Kidney epithelial cell (primary cell): ENCODE results near the gene TACC2. TPM values are rescaled to one million over a fixed set of nuclear protein-coding genes. Genes with fewer than 3 reads are reported as not detected.

ENCODE experiments used
- DNase-seq: peaks from one replicate; pipeline ENCODE4 v3.0.0-alpha.2; 2010; ENCODE audit warnings: low read depth
- H3K27me3 ChIP-seq: 2 replicates; pipeline ENCODE4 v1.6.0; 2011; ENCODE audit warnings: low read length; ENCODE audit not compliant: control insufficient read depth, insufficient read depth
- H3K36me3 ChIP-seq: 2 replicates; pipeline ENCODE4 v1.5.1; 2011; ENCODE audit warnings: low read length; ENCODE audit not compliant: control insufficient read depth, insufficient read depth
- H3K4me3 ChIP-seq: 2 replicates; pipeline ENCODE4 v1.5.1; 2011; ENCODE audit warnings: low read depth, mild to moderate bottlenecking, control low read depth, low read length
- total RNA-seq: library from RNA; depleted of rRNA; stranded (reverse); fragments of >200 nt; gene quantifications from 2 replicates; pipeline ENCODE4 v1.2.3, GENCODE V29; 2015
- TF ChIP-seq, protein P1 (sequence below): IDR thresholded peaks from 2 replicates; pipeline ENCODE4 v1.5.1; 2011; ENCODE audit warnings: mild to moderate bottlenecking, moderate library complexity, low read length, control low read depth, inconsistent platforms; ENCODE audit not compliant: insufficient read depth, poor library complexity, severe bottlenecking

The TACC2 gene
- total RNA-seq, 1 donor from 2014 or later = 26.9 TPM

DNA sequence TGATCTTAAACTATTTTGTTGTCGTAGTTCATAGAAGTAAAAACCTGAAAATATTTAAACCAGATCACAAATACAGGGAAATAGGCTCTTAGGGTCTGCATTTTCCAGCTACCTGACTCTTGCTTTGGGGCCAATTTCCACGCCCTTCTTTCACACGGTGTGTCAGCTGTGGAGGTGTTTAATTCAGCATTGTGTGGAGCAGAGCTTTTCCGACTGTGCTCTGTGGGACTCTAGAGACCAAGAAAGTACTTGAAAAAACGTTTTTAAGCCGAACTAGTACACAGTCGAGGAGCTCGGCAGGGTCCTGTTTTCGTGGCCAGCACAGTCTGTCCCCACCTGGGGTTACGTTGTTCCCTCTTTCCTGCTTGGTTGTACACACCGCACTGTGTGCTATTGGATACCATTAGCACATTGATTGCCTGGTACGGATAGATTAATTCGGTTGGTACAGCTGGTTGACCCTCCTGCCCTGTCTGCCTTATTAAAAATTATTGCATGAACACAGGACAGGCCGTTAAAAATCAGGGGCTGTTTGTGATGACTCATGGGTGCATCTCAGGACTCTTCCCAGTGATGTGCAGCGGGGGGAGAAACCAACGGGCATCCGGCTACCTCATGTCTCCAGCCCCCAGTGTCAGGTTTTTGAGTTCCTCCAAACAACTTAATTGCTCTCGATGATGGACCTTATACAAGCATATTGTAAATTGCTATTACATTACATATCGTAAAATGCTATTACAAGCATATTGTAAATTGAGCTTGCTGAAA, 201.4 kb downstream of the TACC2 start:
- Histone ChIP-seq H3K36me3 (no peaks in the 10 kb centered on the region), H3K27me3 (no peaks in the 10 kb centered on the region), H3K4me3 (no peak overlapping the region)
- TF ChIP-seq, protein P1, sequence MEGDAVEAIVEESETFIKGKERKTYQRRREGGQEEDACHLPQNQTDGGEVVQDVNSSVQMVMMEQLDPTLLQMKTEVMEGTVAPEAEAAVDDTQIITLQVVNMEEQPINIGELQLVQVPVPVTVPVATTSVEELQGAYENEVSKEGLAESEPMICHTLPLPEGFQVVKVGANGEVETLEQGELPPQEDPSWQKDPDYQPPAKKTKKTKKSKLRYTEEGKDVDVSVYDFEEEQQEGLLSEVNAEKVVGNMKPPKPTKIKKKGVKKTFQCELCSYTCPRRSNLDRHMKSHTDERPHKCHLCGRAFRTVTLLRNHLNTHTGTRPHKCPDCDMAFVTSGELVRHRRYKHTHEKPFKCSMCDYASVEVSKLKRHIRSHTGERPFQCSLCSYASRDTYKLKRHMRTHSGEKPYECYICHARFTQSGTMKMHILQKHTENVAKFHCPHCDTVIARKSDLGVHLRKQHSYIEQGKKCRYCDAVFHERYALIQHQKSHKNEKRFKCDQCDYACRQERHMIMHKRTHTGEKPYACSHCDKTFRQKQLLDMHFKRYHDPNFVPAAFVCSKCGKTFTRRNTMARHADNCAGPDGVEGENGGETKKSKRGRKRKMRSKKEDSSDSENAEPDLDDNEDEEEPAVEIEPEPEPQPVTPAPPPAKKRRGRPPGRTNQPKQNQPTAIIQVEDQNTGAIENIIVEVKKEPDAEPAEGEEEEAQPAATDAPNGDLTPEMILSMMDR = no peak
- DNase-seq = no peak

DNA sequence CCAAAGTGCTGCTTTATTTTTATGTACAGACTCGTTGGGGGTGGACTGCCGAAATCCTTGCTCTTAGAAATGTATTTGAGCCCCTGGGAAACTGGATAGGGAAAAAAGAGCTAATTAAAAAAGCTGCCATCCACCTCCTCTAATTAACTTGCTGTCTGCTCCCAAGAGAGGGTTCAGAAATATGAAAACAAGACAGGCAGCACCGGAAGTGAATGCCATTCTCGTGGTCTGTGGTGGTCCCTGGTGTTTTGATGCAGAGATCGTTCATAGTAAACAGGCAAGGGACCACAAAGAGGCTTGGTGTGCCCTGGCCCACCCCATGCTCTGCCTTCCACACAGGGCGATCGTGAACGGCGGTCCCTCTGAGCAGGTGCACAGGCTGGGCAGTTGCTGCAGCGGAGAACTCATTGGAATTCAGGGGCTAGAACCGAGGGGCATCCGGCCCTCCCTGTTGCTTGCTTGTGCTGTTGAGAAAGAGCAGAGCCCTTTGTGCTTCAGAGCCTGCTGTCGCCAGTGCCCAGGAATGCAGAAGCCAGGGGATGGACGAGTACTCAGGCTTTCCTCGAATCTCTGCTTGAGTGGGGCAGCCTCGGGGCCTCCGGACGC, 203.1 kb downstream of the TACC2 start:
- Histone ChIP-seq H3K36me3 (no peaks in the 10 kb centered on the region), H3K4me3 (no peak overlapping the region), H3K27me3 (no peaks in the 10 kb centered on the region)
- TF ChIP-seq, protein P1 = no peak
- no peak for DNase-seq

DNA sequence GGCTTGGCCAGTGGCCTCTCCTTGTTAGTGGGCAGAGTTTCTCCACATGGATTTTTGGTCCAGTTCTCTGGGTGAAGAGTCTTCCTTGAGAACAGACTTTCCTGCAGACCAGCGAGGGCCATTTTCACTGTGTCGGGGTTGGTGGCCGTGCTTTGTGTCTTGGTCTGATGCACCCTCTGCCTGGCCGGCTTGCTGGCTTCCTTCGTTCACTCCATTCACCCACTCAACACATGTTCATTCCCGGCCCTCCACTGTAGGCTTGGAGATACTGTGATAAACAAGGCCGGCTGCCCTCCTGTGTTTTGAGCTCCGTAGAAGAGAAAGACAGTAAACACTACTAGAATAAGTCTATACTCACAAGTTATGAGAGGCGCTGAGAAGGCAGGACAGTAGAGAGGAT, 205.3 kb downstream of the TACC2 start:
- no peak for DNase-seq
- TF ChIP-seq, protein P1 = no peak

DNA sequence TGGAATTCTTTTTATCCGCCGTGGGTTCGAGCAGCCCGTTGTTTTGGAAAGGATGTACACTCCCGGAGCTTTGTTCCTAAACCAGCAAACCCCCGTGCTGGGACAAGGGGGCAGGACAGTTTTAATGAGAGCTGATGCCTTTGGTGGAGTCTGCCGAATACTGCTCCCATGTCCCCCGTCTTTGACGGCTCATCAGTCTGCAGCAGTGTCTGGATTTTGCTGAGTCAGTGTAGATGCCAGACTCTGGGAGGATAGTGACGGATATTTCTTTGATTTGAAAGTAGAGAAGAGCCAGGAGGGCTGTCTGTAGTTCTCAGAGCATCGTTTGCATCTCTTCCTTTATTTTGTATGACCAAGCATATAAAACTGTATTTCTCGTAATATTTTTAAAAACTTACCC, 207.3 kb downstream of the TACC2 start:
- Histone ChIP-seq H3K36me3 (no peaks in the 10 kb centered on the region), H3K4me3 (no peak overlapping the region), H3K27me3 (no peaks in the 10 kb centered on the region)
- TF ChIP-seq, protein P1 = no peak
- DNase-seq = no peak

More for the DNA sequence above, 205.3 kb downstream of the TACC2 start:
- Histone ChIP-seq H3K27me3 (no peaks in the 10 kb centered on the region), H3K36me3 (no peaks in the 10 kb centered on the region), H3K4me3 (no peak overlapping the region)

DNA sequence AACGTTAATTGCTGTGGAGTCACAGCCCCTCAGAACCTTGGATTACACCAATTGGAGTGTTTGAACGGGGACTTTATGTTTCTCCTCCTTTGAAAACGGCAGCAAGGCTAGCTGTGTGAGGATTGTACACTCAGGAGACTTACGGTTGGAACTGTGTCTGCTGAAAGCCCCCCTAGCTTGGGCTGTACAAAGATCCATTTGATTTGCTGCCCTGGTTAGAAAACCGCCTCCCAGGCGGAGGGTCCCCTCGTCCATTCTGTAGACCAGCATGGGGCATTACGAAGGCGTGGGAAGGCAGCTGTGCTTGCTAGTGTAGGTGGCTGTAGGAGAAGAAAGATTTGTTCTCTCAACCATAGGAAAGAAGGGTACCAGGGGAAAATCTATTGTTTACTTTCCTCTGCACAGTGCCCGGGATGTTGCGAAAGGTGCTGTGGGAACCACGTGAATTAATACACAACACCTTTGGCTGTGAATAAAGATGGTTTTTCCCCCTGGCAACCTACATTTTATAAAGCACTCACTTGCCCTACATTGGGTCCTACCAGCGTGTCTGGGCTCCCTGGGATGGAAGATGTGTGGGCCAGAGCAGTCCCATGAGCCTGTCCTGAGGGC, 208.8 kb downstream of the TACC2 start:
- DNase-seq = no peak
- H3K4me3 ChIP-seq = no peak overlapping the region
- no peaks in the 10 kb centered on the region for H3K36me3 ChIP-seq
- no peaks in the 10 kb centered on the region for H3K27me3 ChIP-seq
- TF ChIP-seq, protein P1 = no peak
